Liver (tissue), 9 donors: ENCODE measurements around the gene DCC. TPM values are rescaled to one million over a fixed set of nuclear protein-coding genes. Genes with fewer than 3 reads are reported as not detected.

Source experiments
- DNase-seq: peaks from one replicate; pipeline ENCODE4 v3.0.0-alpha.2; 2017; ENCODE audit warnings: low spot score
- H3K27ac ChIP-seq, 2 donors: one replicate each; pipeline ENCODE4 v1.7.0; 2013; ENCODE audit warnings: inconsistent platforms in 2 of 2, low read length in 2 of 2, control low read depth in 1 of 2, low read depth in 1 of 2, mild to moderate bottlenecking in 1 of 2
- H3K27me3 ChIP-seq, 4 donors: one replicate each; pipeline versions ENCODE4 v1.6.1 to v1.7.0; 2013; ENCODE audit warnings: low read length in 3 of 4, inconsistent platforms in 1 of 4, mild to moderate bottlenecking in 1 of 4, moderate library complexity in 1 of 4; ENCODE audit not compliant: control insufficient read depth in 4 of 4, insufficient read depth in 4 of 4
- H3K36me3 ChIP-seq, 4 donors: one replicate each; pipeline versions ENCODE4 v1.6.1 to v1.7.0; 2013; ENCODE audit warnings: low read length in 3 of 4, mild to moderate bottlenecking in 3 of 4, low read depth in 1 of 4, moderate library complexity in 1 of 4; ENCODE audit not compliant: control insufficient read depth in 4 of 4, insufficient read depth in 3 of 4
- H3K4me1 ChIP-seq, 4 donors: one replicate each; pipeline versions ENCODE4 v1.6.1 to v1.7.0; 2013; ENCODE audit warnings: low read length in 3 of 4, mild to moderate bottlenecking in 3 of 4, moderate library complexity in 1 of 4; ENCODE audit not compliant: control insufficient read depth in 4 of 4, insufficient read depth in 4 of 4
- H3K4me3 ChIP-seq, 3 donors: one replicate each; pipeline versions ENCODE4 v1.6.1 to v1.7.0; 2013; ENCODE audit warnings: low read length in 3 of 3, control low read depth in 1 of 3, low read depth in 1 of 3, mild to moderate bottlenecking in 1 of 3
- H3K9ac ChIP-seq, 2 donors: one replicate each; pipeline ENCODE4 v1.7.0; 2013; ENCODE audit warnings: low read length in 2 of 2, mild to moderate bottlenecking in 2 of 2, moderate library complexity in 2 of 2, control low read depth in 1 of 2, low read depth in 1 of 2
- H3K9me3 ChIP-seq, 4 donors: one replicate each; pipeline versions ENCODE4 v1.6.1 to v1.7.0; 2013; ENCODE audit warnings: low read length in 3 of 4; ENCODE audit not compliant: control insufficient read depth in 4 of 4
- EGR1 ChIP-seq, 2 donors: IDR thresholded peaks; 2 replicates each; pipeline ENCODE4 v1.6.1; 2016 to 2018; ENCODE audit warnings: antibody characterized with exemption in 2 of 2, low read depth in 2 of 2
- FOXA1 ChIP-seq: IDR thresholded peaks from 2 replicates; pipeline ENCODE4 v1.6.1; 2016; ENCODE audit warnings: antibody characterized with exemption
- FOXA2 ChIP-seq: IDR thresholded peaks from 2 replicates; pipeline ENCODE4 v1.6.1; 2016; ENCODE audit warnings: antibody characterized with exemption
- GABPA ChIP-seq, 2 donors: IDR thresholded peaks in 1 of 2; conservative IDR thresholded peaks in 1 of 2; 2 replicates each; pipeline ENCODE4 v1.6.1; 2016; ENCODE audit warnings: antibody characterized with exemption in 2 of 2, mild to moderate bottlenecking in 1 of 2, moderate library complexity in 1 of 2
- HNF4A ChIP-seq, 2 donors: conservative IDR thresholded peaks; 2 replicates each; pipeline ENCODE4 v1.6.1; 2016; ENCODE audit warnings: antibody characterized with exemption in 2 of 2, mild to moderate bottlenecking in 2 of 2
- HNF4G ChIP-seq: IDR thresholded peaks from 2 replicates; pipeline ENCODE4 v1.6.1; 2016; ENCODE audit warnings: antibody characterized with exemption
- JUND ChIP-seq, 2 donors: IDR thresholded peaks; 2 replicates each; pipeline ENCODE4 v1.6.1; 2016; ENCODE audit warnings: antibody characterized with exemption in 2 of 2
- NR2F2 ChIP-seq: IDR thresholded peaks from 2 replicates; pipeline ENCODE4 v1.6.1; 2016; ENCODE audit warnings: antibody characterized with exemption
- RXRA ChIP-seq, 2 donors: IDR thresholded peaks; 2 replicates each; pipeline ENCODE4 v1.6.1; 2017 to 2018; ENCODE audit warnings: antibody characterized with exemption in 2 of 2, mild to moderate bottlenecking in 1 of 2
- SP1 ChIP-seq: IDR thresholded peaks from 2 replicates; pipeline ENCODE4 v1.6.1; 2018; ENCODE audit warnings: antibody characterized with exemption, mild to moderate bottlenecking
- TAF1 ChIP-seq: conservative IDR thresholded peaks from 2 replicates; pipeline ENCODE4 v1.6.1; 2016; ENCODE audit warnings: antibody characterized with exemption, mild to moderate bottlenecking
- YY1 ChIP-seq: IDR thresholded peaks from 2 replicates; pipeline ENCODE4 v1.6.1; 2016; ENCODE audit warnings: antibody characterized with exemption, mild to moderate bottlenecking
- WGBS: extraction: QIAGEN DNeasy Blood & Tissue Kit; methylation state at CpG from one replicate; pipeline ENCODE4 v1.1.7; 2013; 5-methylcytosine and 5-hydroxymethylcytosine counted together
- polyA plus RNA-seq, 2 donors: library from polyadenylated mRNA; stranded (reverse) in 1 of 2; unstranded in 1 of 2; fragments of 200-250 nt in 1 of 2; fragments of >200 nt in 1 of 2; fragmentation: Nextera tagmentation in 1 of 2; extraction: Ambion mirVana in 1 of 2; gene quantifications; one replicate each; pipeline versions ENCODE4 v1.2.1 to v1.2.3, GENCODE V29; 2013 to 2015
- total RNA-seq, 2 donors: library from RNA; depleted of rRNA; stranded (reverse); fragments of >200 nt; gene quantifications; one replicate each; pipeline ENCODE4 v1.2.3, GENCODE V29; 2014
- TF ChIP-seq, protein P1 (sequence below): IDR thresholded peaks from 2 replicates; pipeline ENCODE4 v1.6.1; 2016; ENCODE audit warnings: antibody characterized with exemption, mild to moderate bottlenecking
- TF ChIP-seq, protein P2 (sequence below): IDR thresholded peaks from 2 replicates; pipeline ENCODE4 v1.6.1; 2016; ENCODE audit warnings: antibody characterized with exemption
- TF ChIP-seq, protein P3 (sequence below): IDR thresholded peaks from 2 replicates; pipeline ENCODE4 v1.6.1; 2016; ENCODE audit warnings: antibody characterized with exemption
- TF ChIP-seq, protein P4 (sequence below): IDR thresholded peaks from 2 replicates; pipeline ENCODE4 v1.6.1; 2016; ENCODE audit warnings: antibody characterized with exemption
- donor health status: healthy.
- donor health status: healthy.
- donor health status: healthy.
- donor health status: healthy.
- donor health status: healthy.

DCC gene
- total and polyA plus RNA-seq, 4 donors = under 0.01 to 0.03 TPM; not detected in 2

DNA sequence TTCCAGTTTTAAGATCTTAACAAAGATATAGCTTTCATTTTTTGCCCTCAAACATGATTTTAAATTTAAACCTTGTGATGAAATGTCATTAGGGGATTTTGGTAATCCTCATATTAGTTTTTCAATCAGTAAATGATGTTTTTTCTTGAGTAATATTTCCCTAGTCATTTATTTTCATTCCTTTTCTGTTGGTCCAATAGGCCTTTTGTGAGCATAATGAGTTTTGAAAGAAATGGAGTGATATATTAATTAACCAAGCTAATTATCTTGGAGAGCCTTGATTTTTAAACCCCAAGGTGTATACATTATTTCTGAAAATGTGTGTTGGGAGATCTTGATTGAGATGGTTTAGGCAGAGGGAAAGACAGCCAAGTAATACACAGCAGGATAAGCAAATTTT is 46.3 kb downstream of the DCC start:
- H3K9ac ChIP-seq = no peak overlapping the region
- TF ChIP-seq NR2F2 = no peak
- TF ChIP-seq EGR1 (IDR thresholded peaks at IDR 0.05; ENCODE audit: low read depth in 2 of 2) = no peak
- TF ChIP-seq TAF1 = no peak
- TF ChIP-seq, protein P1, sequence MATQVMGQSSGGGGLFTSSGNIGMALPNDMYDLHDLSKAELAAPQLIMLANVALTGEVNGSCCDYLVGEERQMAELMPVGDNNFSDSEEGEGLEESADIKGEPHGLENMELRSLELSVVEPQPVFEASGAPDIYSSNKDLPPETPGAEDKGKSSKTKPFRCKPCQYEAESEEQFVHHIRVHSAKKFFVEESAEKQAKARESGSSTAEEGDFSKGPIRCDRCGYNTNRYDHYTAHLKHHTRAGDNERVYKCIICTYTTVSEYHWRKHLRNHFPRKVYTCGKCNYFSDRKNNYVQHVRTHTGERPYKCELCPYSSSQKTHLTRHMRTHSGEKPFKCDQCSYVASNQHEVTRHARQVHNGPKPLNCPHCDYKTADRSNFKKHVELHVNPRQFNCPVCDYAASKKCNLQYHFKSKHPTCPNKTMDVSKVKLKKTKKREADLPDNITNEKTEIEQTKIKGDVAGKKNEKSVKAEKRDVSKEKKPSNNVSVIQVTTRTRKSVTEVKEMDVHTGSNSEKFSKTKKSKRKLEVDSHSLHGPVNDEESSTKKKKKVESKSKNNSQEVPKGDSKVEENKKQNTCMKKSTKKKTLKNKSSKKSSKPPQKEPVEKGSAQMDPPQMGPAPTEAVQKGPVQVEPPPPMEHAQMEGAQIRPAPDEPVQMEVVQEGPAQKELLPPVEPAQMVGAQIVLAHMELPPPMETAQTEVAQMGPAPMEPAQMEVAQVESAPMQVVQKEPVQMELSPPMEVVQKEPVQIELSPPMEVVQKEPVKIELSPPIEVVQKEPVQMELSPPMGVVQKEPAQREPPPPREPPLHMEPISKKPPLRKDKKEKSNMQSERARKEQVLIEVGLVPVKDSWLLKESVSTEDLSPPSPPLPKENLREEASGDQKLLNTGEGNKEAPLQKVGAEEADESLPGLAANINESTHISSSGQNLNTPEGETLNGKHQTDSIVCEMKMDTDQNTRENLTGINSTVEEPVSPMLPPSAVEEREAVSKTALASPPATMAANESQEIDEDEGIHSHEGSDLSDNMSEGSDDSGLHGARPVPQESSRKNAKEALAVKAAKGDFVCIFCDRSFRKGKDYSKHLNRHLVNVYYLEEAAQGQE = no peak
- TF ChIP-seq, protein P2, sequence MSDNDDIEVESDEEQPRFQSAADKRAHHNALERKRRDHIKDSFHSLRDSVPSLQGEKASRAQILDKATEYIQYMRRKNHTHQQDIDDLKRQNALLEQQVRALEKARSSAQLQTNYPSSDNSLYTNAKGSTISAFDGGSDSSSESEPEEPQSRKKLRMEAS = no peak
- no peak for TF ChIP-seq HNF4G
- TF ChIP-seq GABPA (IDR thresholded peaks at IDR 0.05 in 1 of 2, conservative IDR thresholded peaks at IDR 0.05 in 1 of 2) = no peak
- H3K36me3 ChIP-seq = no peaks in the 10 kb centered on the region
- H3K4me1 ChIP-seq = no peaks in the 10 kb centered on the region
- H3K9me3 ChIP-seq = no peaks in the 10 kb centered on the region
- no peak overlapping the region for H3K4me3 ChIP-seq
- no peak overlapping the region for H3K27ac ChIP-seq
- no peak for DNase-seq
- no peaks in the 10 kb centered on the region for H3K27me3 ChIP-seq

DNA sequence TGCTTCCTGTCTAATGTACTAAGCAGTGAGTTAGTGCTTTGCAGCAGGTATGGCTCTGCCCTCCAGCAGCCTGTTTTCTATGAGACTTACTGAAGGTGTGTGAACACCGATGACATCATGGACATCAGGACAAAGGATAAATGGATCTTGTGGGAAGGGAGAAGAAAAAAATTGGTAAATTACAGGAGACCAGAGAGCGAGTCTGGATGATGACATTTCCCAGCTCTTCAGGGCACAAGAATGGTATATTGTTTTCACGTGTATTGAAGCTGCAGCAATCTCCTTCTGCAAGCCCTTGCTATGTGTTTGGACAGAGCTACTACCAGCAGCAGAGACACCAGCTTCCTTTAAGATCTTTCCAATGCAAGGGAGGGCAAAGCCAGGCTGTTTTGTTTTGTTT is 47.2 kb downstream of the DCC start:
- Histone ChIP-seq H3K4me3 (no peak overlapping the region), H3K27ac (no peak overlapping the region), H3K36me3 (no peaks in the 10 kb centered on the region), H3K9me3 (no peaks in the 10 kb centered on the region), H3K4me1 (no peaks in the 10 kb centered on the region), H3K9ac (no peak overlapping the region), H3K27me3 (no peaks in the 10 kb centered on the region)
- 68% methylated on average over 3 of the region's 3 CpGs for WGBS
- DNase-seq = no peak
- TF ChIP-seq HNF4A (conservative IDR thresholded peaks at IDR 0.05) = no peak
- TF ChIP-seq, protein P3, sequence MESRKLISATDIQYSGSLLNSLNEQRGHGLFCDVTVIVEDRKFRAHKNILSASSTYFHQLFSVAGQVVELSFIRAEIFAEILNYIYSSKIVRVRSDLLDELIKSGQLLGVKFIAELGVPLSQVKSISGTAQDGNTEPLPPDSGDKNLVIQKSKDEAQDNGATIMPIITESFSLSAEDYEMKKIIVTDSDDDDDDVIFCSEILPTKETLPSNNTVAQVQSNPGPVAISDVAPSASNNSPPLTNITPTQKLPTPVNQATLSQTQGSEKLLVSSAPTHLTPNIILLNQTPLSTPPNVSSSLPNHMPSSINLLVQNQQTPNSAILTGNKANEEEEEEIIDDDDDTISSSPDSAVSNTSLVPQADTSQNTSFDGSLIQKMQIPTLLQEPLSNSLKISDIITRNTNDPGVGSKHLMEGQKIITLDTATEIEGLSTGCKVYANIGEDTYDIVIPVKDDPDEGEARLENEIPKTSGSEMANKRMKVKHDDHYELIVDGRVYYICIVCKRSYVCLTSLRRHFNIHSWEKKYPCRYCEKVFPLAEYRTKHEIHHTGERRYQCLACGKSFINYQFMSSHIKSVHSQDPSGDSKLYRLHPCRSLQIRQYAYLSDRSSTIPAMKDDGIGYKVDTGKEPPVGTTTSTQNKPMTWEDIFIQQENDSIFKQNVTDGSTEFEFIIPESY = no peak

DNA sequence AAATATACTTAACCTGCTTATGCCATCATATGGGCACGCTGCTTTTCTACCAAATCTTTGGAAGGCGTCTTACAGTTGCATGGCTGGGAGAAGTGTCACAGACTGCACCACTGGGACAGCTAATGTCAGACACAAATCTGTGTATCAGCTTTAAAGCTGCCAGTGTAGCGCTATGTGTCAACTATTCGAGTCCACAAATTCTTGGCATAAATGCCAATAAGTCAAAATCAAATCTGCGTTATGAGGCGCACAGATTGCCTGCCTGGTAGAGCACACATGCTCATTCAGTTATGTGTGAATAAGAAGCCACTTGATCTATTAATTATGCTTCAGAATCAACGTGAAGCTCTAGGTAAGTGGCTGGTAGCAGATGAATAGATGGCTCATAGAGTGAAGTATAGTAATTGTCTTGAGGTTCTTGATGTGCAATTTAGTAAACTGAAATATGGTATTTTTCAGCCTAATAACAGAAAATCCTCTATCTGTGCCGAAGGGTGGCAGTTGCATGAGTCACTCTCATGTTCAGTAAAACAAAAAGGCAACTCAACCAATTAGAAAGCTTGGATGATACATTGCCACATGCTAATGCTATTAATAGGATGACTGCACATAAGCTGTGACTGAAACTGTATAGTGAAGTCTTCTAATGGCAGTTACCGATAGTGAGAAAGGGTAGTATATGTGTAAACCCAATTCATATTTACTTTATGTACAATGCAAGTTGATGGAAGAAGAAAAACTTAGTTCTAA is 52.0 kb downstream of the DCC start:
- DNase-seq = no peak
- Histone ChIP-seq H3K27me3 (peaks cover 0 to 3% (median 0%) of the 10 kb centered on the region in 4 donors), H3K4me3 (no peak overlapping the region), H3K27ac (no peak overlapping the region), H3K4me1 (no peaks in the 10 kb centered on the region), H3K36me3 (no peaks in the 10 kb centered on the region), H3K9ac (no peak overlapping the region), H3K9me3 (no peaks in the 10 kb centered on the region)
- WGBS = 76% methylated on average over 9 of the region's 9 CpGs
- TF ChIP-seq, protein P1 = no peak
- TF ChIP-seq YY1 (no peak), FOXA1 (no peak), HNF4A (conservative IDR thresholded peaks at IDR 0.05) (no peak), JUND (IDR thresholded peaks at IDR 0.05) (no peak), NR2F2 (no peak), FOXA2 (no peak), SP1 (no peak), EGR1 (IDR thresholded peaks at IDR 0.05; ENCODE audit: low read depth in 2 of 2) (no peak), HNF4G (no peak), RXRA (IDR thresholded peaks at IDR 0.05) (no peak), TAF1 (no peak)
- TF ChIP-seq, protein P2 = no peak
- TF ChIP-seq, protein P4, sequence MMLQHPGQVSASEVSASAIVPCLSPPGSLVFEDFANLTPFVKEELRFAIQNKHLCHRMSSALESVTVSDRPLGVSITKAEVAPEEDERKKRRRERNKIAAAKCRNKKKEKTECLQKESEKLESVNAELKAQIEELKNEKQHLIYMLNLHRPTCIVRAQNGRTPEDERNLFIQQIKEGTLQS = no peak
